ENCODE data around the gene MEG3. TPM values are rescaled to one million over a fixed set of nuclear protein-coding genes. Genes with fewer than 3 reads are reported as not detected.

Gene MEG3
- polyA plus RNA-seq, 1 donor from 2014 or later = not detected

DNA sequence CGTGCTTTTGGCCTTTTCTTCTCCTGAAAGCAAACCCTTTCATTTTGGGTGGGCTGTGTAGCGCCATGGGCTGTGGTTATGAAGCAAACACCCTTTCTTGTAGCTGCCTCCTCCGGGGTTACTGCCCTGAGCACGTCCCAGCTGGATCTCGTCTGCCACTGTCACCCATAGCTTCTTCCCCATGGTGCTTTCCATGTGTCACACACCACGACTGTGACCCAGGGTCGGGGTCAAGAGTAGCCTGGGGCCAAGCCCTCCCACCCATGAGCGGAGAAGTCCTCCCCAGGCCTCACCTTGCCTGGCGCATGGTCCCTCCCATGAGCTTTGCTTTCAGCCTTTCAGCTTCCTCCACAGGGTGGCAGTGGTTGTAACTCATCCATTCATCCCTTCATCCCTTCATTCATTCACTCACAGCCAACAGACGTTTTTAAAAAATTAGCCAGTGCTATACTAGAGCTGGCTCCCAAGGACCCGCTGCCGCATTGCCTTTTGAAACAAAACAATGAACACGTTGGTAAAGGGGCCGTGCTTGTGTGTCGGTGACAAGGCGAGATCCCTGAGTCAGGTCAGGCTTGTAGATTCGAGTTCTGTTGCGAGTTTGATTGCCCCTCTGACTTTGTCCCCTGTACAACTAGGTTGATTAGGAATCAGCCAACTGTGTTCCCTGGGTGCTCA, 29.5 kb downstream of the MEG3 start:
- Histone ChIP-seq H3F3A (ENCODE audit: insufficient read depth, low read length, poor library complexity, severe bottlenecking) (no peaks in the 10 kb centered on the region), H3K9ac (ENCODE audit: low read length) (no peak overlapping the region), H3K27ac (ENCODE audit: low read length) (no peak overlapping the region), H3K27me3 (ENCODE audit: insufficient read depth, low read depth, low read length) (no peaks in the 10 kb centered on the region), H3K9me2 (ENCODE audit: insufficient read depth, low read length) (no peaks in the 10 kb centered on the region), H3K4me3 (ENCODE audit: low read length) (no peak overlapping the region), H3K9me3 (ENCODE audit: low read length) (no peaks in the 10 kb centered on the region), H4K20me1 (ENCODE audit: insufficient read depth) (no peaks in the 10 kb centered on the region), H3K36me3 (ENCODE audit: insufficient read depth, low read length) (no peaks in the 10 kb centered on the region), H3K79me2 (replicated peaks; ENCODE audit: insufficient read depth, low read length) (no peaks in the 10 kb centered on the region), H2AFZ (ENCODE audit: low read depth, low read length) (no peak overlapping the region), H3K4me2 (ENCODE audit: low read length) (no peak overlapping the region)
- TF ChIP-seq TAF1 (IDR thresholded peaks at IDR 0.05; ENCODE audit: low read depth) (no peak), EP300 (conservative IDR thresholded peaks at IDR 0.05; ENCODE audit: poor library complexity, severe bottlenecking) (no peak), SMC3 (conservative IDR thresholded peaks at IDR 0.05; ENCODE audit: poor library complexity) (no peak)

DNA sequence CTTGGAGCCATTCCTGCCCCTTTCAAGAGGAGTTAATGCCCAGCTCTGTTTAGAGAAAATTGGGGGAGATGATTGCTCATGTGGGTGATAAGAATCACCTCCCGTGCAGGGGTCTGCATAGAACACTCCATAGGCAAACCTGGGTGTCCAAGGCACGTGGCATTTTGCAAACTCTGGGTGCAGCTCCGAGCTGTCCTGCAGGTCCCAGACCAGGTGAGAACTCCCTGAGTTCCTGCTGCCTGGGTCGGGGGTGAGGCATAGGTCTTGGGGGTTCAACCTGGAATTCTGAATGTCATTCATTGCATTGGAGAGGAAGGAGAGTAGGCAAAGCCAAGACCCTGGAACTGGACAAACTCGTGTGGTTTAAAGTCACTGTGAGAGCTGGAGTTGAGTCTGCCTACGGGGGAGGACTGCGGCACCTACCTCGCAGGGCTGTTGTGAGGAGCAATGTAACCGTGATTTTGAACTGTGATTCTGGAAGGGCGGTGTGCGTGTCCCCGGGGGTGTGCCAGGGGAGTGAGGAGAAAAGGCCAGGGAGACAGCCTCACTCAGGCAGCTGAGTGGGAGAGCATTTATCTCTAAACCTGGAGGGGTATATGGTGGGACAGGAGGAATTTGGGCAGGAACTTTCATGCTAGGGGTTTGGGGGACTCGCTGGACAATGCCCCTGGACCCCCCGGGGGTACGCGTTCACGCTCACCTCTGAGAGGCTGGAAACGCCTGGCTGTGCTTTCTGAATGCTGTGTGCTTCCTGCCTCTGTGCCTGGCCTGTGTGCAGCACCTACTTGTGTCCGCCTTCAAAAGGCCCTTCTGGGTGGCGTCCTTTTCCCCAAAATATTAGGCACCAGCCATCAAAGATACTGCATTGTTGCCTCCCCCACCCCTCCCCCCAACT, 30.4 kb downstream of the MEG3 start:
- no peak overlapping the region for H3K4me3 ChIP-seq (ENCODE audit: low read length)
- H3K36me3 ChIP-seq (ENCODE audit: insufficient read depth, low read length) = no peaks in the 10 kb centered on the region
- no peaks in the 10 kb centered on the region for H3K27me3 ChIP-seq (ENCODE audit: insufficient read depth, low read depth, low read length)
- no peak overlapping the region for H3K9ac ChIP-seq (ENCODE audit: low read length)
- no peaks in the 10 kb centered on the region for H3K79me2 ChIP-seq (replicated peaks; ENCODE audit: insufficient read depth, low read length)
- H4K20me1 ChIP-seq (ENCODE audit: insufficient read depth) = no peaks in the 10 kb centered on the region
- H2AFZ ChIP-seq (ENCODE audit: low read depth, low read length) = no peak overlapping the region
- no peaks in the 10 kb centered on the region for H3K9me3 ChIP-seq (ENCODE audit: low read length)
- no peaks in the 10 kb centered on the region for H3K9me2 ChIP-seq (ENCODE audit: insufficient read depth, low read length)
- no peak overlapping the region for H3K4me2 ChIP-seq (ENCODE audit: low read length)
- no peaks in the 10 kb centered on the region for H3F3A ChIP-seq (ENCODE audit: insufficient read depth, low read length, poor library complexity, severe bottlenecking)
- H3K27ac ChIP-seq (ENCODE audit: low read length) = no peak overlapping the region
- no peak for TF ChIP-seq SMC3 (conservative IDR thresholded peaks at IDR 0.05; ENCODE audit: poor library complexity)
- TF ChIP-seq CTCF (IDR thresholded peaks at IDR 0.05; ENCODE audit: poor library complexity, severe bottlenecking) = no peak
- TF ChIP-seq POLR2AphosphoS5 (IDR thresholded peaks at IDR 0.05) = no peak
- no peak for TF ChIP-seq RAD21 (conservative IDR thresholded peaks at IDR 0.05)
- no peak for TF ChIP-seq EZH2 (IDR thresholded peaks at IDR 0.05; ENCODE audit: borderline replicate concordance, insufficient read depth, low read length, poor library complexity, severe bottlenecking)

- Histone ChIP-seq H3K27me3 (ENCODE audit: insufficient read depth, low read depth, low read length) (no peaks in the 10 kb centered on the region), H3K27ac (ENCODE audit: low read length) (no peak overlapping the region), H3K79me2 (replicated peaks; ENCODE audit: insufficient read depth, low read length) (no peaks in the 10 kb centered on the region), H3K4me3 (ENCODE audit: low read length) (no peak overlapping the region), H3K9me3 (ENCODE audit: low read length) (no peaks in the 10 kb centered on the region), H4K20me1 (ENCODE audit: insufficient read depth) (no peaks in the 10 kb centered on the region), H2AFZ (ENCODE audit: low read depth, low read length) (no peak overlapping the region), H3K9me2 (ENCODE audit: insufficient read depth, low read length) (no peaks in the 10 kb centered on the region), H3K36me3 (ENCODE audit: insufficient read depth, low read length) (no peaks in the 10 kb centered on the region), H3K4me2 (ENCODE audit: low read length) (no peak overlapping the region), H3F3A (ENCODE audit: insufficient read depth, low read length, poor library complexity, severe bottlenecking) (no peaks in the 10 kb centered on the region), H3K9ac (ENCODE audit: low read length) (no peak overlapping the region)
- TF ChIP-seq RAD21 (conservative IDR thresholded peaks at IDR 0.05) (no peak), TAF1 (IDR thresholded peaks at IDR 0.05; ENCODE audit: low read depth) (no peak), EZH2 (IDR thresholded peaks at IDR 0.05; ENCODE audit: borderline replicate concordance, insufficient read depth, low read length, poor library complexity, severe bottlenecking) (no peak), MXI1 (conservative IDR thresholded peaks at IDR 0.05; ENCODE audit: poor library complexity, severe bottlenecking) (no peak), POLR2AphosphoS5 (IDR thresholded peaks at IDR 0.05) (no peak), SMC3 (conservative IDR thresholded peaks at IDR 0.05; ENCODE audit: poor library complexity) (no peak), EP300 (conservative IDR thresholded peaks at IDR 0.05; ENCODE audit: poor library complexity, severe bottlenecking) (no peak), CTCF (IDR thresholded peaks at IDR 0.05; ENCODE audit: poor library complexity, severe bottlenecking) (no peak)
- TF ChIP-seq, protein P1, sequence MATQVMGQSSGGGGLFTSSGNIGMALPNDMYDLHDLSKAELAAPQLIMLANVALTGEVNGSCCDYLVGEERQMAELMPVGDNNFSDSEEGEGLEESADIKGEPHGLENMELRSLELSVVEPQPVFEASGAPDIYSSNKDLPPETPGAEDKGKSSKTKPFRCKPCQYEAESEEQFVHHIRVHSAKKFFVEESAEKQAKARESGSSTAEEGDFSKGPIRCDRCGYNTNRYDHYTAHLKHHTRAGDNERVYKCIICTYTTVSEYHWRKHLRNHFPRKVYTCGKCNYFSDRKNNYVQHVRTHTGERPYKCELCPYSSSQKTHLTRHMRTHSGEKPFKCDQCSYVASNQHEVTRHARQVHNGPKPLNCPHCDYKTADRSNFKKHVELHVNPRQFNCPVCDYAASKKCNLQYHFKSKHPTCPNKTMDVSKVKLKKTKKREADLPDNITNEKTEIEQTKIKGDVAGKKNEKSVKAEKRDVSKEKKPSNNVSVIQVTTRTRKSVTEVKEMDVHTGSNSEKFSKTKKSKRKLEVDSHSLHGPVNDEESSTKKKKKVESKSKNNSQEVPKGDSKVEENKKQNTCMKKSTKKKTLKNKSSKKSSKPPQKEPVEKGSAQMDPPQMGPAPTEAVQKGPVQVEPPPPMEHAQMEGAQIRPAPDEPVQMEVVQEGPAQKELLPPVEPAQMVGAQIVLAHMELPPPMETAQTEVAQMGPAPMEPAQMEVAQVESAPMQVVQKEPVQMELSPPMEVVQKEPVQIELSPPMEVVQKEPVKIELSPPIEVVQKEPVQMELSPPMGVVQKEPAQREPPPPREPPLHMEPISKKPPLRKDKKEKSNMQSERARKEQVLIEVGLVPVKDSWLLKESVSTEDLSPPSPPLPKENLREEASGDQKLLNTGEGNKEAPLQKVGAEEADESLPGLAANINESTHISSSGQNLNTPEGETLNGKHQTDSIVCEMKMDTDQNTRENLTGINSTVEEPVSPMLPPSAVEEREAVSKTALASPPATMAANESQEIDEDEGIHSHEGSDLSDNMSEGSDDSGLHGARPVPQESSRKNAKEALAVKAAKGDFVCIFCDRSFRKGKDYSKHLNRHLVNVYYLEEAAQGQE (IDR thresholded peaks at IDR 0.05; ENCODE audit: borderline replicate concordance) = no peak
Observed at GRCh38 chr14:100857233-100857922, 31.5 kb downstream of the MEG3 start.

All from neural cell (in vitro differentiated cells).